OCI-LY1 (cell line): Measurements from ENCODE around the gene DTHD1.

Experiments used
- CTCF ChIP-seq: fragments of 200-600 bp; sonication (generic), shearing (Covaris generic); IDR thresholded peaks from 2 replicates; pipeline ENCODE4 v1.5.1; 2017; ENCODE audit warnings: mild to moderate bottlenecking, antibody characterized with exemption, low read length, moderate library complexity, mixed read lengths
- EZH2 ChIP-seq: fragments of 200-600 bp; sonication (generic), shearing (Covaris generic); IDR thresholded peaks from 2 replicates; pipeline ENCODE4 v1.8.0; 2017; ENCODE audit warnings: borderline replicate concordance, mixed run types, mild to moderate bottlenecking, antibody characterized with exemption, low read length, moderate library complexity, mixed read lengths

- TF ChIP-seq CTCF (no peak), EZH2 (no peak)
Measured at GRCh38 chr4:36327400-36327799, 46.0 kb downstream of the DTHD1 start.
